Measurements from ENCODE around the gene PRR7.

Gene PRR7, protein sequence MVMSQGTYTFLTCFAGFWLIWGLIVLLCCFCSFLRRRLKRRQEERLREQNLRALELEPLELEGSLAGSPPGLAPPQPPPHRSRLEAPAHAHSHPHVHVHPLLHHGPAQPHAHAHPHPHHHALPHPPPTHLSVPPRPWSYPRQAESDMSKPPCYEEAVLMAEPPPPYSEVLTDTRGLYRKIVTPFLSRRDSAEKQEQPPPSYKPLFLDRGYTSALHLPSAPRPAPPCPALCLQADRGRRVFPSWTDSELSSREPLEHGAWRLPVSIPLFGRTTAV

DNA sequence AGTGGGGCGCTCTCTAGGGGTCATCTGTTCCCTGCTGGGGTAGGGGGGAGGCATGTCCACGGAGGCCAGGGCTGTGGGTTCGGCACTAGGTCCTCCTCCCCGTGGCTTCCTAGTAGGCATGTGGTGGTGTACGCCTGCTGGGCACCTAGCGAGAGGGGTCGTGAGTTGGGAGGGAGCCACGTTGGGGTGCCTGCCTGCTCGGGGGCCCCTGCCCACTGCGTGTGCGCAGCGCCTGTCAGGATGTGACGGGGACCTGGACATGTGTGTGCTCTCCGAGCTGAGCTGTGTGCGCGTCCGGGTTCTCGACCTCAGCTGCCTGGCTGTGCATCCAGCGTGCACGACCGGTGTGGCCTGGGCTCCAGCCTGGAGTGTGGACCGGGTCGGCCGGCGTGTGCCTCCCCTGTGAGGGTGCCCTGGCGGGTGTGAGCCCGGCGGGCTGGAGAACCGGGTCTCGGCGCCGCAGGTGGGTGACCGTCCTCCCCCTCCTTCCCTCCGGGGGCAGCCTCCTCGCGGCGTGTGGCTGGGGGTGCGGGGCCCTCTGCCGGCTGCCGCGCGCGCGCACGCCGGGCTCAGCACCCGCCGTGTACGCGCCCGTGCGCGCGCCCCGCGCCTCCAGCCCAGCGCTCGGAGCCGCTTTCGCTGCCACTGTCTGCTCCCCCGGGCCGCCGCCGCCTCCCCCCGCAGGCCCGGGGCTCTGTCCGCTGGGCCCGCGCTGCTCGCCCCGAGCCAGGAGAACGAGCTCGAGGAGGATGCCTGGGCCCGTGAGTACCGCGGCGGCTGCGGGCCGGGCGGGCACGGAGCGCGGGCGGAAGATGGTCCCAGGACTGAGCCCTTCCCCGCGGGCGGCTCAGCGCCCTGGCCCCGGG is at the start of gene PRR7:
PRR7 (plus strand) TSS at position 615 of the 866 bp plus-strand sequence. CDS start 8,254 bp downstream, outside the sequence.
- peak within 1 kb of the TSS; percentile 60; the same call in 1 of the 2 replicates for H3K27ac ChIP-seq (ENCODE audit: extremely low read depth, low read depth, low read length)
- H3K36me3 ChIP-seq (ENCODE audit: control insufficient read depth in 2 of 2, insufficient read depth in 1 of 2, low read length in 2 of 2) = peaks cover 0 to 13% of the 10 kb centered on the region in 2 experiments; a peak in 1 of 3 replicates
- no peaks in the 10 kb centered on the region for H3K4me1 ChIP-seq (ENCODE audit: control insufficient read depth, insufficient read depth, low read length)
- H3K4me3 ChIP-seq (ENCODE audit: low read depth, low read length) = peak within 1 kb of the TSS; percentile 54
- ChIA-PET CTCF (interaction anchor here (0.7 to 4.1 kb wide), 12 partner anchors 9 to 333 kb away, joined by 3 to 40 read pairs (median 6); no protein-coding TSS in a partner anchor), POLR2A (interaction anchor here (0.6 to 3.3 kb wide), 17 partner anchors 8 to 310 kb away, joined by 3 to 19 read pairs (median 4); partner anchors contain the start of gene GRK6)
- no peaks in the 10 kb centered on the region for H3K9me3 ChIP-seq (ENCODE audit: control insufficient read depth, insufficient read depth, low read depth, low read length)
- TF ChIP-seq, protein P1, sequence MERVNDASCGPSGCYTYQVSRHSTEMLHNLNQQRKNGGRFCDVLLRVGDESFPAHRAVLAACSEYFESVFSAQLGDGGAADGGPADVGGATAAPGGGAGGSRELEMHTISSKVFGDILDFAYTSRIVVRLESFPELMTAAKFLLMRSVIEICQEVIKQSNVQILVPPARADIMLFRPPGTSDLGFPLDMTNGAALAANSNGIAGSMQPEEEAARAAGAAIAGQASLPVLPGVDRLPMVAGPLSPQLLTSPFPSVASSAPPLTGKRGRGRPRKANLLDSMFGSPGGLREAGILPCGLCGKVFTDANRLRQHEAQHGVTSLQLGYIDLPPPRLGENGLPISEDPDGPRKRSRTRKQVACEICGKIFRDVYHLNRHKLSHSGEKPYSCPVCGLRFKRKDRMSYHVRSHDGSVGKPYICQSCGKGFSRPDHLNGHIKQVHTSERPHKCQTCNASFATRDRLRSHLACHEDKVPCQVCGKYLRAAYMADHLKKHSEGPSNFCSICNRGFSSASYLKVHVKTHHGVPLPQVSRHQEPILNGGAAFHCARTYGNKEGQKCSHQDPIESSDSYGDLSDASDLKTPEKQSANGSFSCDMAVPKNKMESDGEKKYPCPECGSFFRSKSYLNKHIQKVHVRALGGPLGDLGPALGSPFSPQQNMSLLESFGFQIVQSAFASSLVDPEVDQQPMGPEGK (tag by site-specific recombination; IDR thresholded peaks at IDR 0.05) = peak; percentile 83
- no peak for TF ChIP-seq ZNF114 (tag by site-specific recombination; IDR thresholded peaks at IDR 0.05)
- TF ChIP-seq ZNF146 (tag by site-specific recombination; IDR thresholded peaks at IDR 0.05) = peak; percentile 2; the same call in 1 of the 2 replicates
- no peak for TF ChIP-seq ZNF266 (tag by site-specific recombination; IDR thresholded peaks at IDR 0.05; ENCODE audit: low read depth)
- no peak for TF ChIP-seq MYNN (tag by site-specific recombination; IDR thresholded peaks at IDR 0.05; ENCODE audit: borderline replicate concordance)
- TF ChIP-seq KLF17 (tag by site-specific recombination; IDR thresholded peaks at IDR 0.05) = peak; percentile 64
- TF ChIP-seq ZNF311 (tag by site-specific recombination; IDR thresholded peaks at IDR 0.05; ENCODE audit: borderline replicate concordance) = no peak
- no peak for TF ChIP-seq ZNF354C (tag by site-specific recombination; IDR thresholded peaks at IDR 0.05; ENCODE audit: borderline replicate concordance, low read depth)
- TF ChIP-seq ZNF677 (tag by site-specific recombination; IDR thresholded peaks at IDR 0.05) = 0 out of 2 replicates have a peak, but pooled peaks have one; percentile 8
- no peak for TF ChIP-seq KLF16 (tag by site-specific recombination; IDR thresholded peaks at IDR 0.05)
- TF ChIP-seq BCL11A (tag by site-specific recombination; IDR thresholded peaks at IDR 0.05; ENCODE audit: low read depth) = 0 out of 2 replicates have a peak, but pooled peaks have one; percentile 16
- no peak for TF ChIP-seq ZNF658 (tag by site-specific recombination; IDR thresholded peaks at IDR 0.05)
- peak; percentile 36 for TF ChIP-seq SP7 (tag by site-specific recombination; IDR thresholded peaks at IDR 0.05)
- peak; percentile 56 for TF ChIP-seq GLIS1 (tag by site-specific recombination; IDR thresholded peaks at IDR 0.05)
- no peak for TF ChIP-seq ZNF664 (tag by site-specific recombination; IDR thresholded peaks at IDR 0.05)
- TF ChIP-seq HOXC10 (CRISPR knock-in tag; IDR thresholded peaks at IDR 0.05) = no peak
- TF ChIP-seq, protein P2, sequence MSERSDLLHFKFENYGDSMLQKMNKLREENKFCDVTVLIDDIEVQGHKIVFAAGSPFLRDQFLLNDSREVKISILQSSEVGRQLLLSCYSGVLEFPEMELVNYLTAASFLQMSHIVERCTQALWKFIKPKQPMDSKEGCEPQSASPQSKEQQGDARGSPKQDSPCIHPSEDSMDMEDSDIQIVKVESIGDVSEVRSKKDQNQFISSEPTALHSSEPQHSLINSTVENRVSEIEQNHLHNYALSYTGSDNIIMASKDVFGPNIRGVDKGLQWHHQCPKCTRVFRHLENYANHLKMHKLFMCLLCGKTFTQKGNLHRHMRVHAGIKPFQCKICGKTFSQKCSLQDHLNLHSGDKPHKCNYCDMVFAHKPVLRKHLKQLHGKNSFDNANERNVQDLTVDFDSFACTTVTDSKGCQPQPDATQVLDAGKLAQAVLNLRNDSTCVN (tag by site-specific recombination; optimal IDR thresholded peaks at IDR 0.05) = peak; percentile 94
- no peak for TF ChIP-seq ZNF529 (tag by site-specific recombination; IDR thresholded peaks at IDR 0.05; ENCODE audit: insufficient replicate concordance)
- peak; percentile 40; the same call in 1 of the 2 replicates for TF ChIP-seq ZNF561 (tag by site-specific recombination; IDR thresholded peaks at IDR 0.05; ENCODE audit: borderline replicate concordance)
- peak; percentile 35; the same call in 1 of the 2 replicates for TF ChIP-seq ZNF660 (tag by site-specific recombination; IDR thresholded peaks at IDR 0.05)
- peak; percentile 49; the same call in 1 of the 2 replicates for TF ChIP-seq SCRT2 (tag by site-specific recombination; IDR thresholded peaks at IDR 0.05)
- TF ChIP-seq SCRT1 (tag by site-specific recombination; IDR thresholded peaks at IDR 0.05; ENCODE audit: borderline replicate concordance) = peak; percentile 53; the same call in 1 of the 2 replicates
- peak; percentile 82 for TF ChIP-seq ZBTB8A (tag by site-specific recombination; IDR thresholded peaks at IDR 0.05)
- TF ChIP-seq ZNF169 (tag by site-specific recombination; IDR thresholded peaks at IDR 0.05) = no peak
- TF ChIP-seq TRIM28 (IDR thresholded peaks at IDR 0.05; ENCODE audit: borderline replicate concordance, low read length) = 0 out of 2 replicates have a peak, but pooled peaks have one; percentile 20
- TF ChIP-seq BCL11B (tag by site-specific recombination; IDR thresholded peaks at IDR 0.05; ENCODE audit: low read depth) = no peak
- TF ChIP-seq OVOL3 (tag by site-specific recombination; IDR thresholded peaks at IDR 0.05) = no peak; the same call in 1 of the 2 replicates
- TF ChIP-seq ZBTB10 (tag by site-specific recombination; IDR thresholded peaks at IDR 0.05) = peak; percentile 88
